HUES48 (cell line): ENCODE results near the gene ERF.
A peak's percentile ranks its signal among the peaks of the same experiment; 100 is the strongest.

Experiments used
- H3K27ac ChIP-seq: one replicate; pipeline ENCODE4 v1.7.0; 2013; ENCODE audit warnings: low read depth, low read length, inconsistent platforms
- H3K27me3 ChIP-seq: 2 replicates; pipeline ENCODE4 v1.6.1; 2013; ENCODE audit warnings: mild to moderate bottlenecking, low read length; ENCODE audit not compliant: control insufficient read depth, insufficient read depth
- H3K36me3 ChIP-seq: 2 replicates; pipeline ENCODE4 v1.6.1; 2013; ENCODE audit warnings: low read length; ENCODE audit not compliant: control insufficient read depth, insufficient read depth
- H3K4me1 ChIP-seq: 2 replicates; pipeline ENCODE4 v1.6.1; 2013; ENCODE audit warnings: mild to moderate bottlenecking, low read length; ENCODE audit not compliant: control insufficient read depth, insufficient read depth
- H3K4me3 ChIP-seq: 2 replicates; pipeline ENCODE4 v1.5.1; 2013; ENCODE audit warnings: mild to moderate bottlenecking, low read depth, low read length
- H3K9ac ChIP-seq: 2 replicates; pipeline ENCODE4 v1.6.1; 2013; ENCODE audit warnings: mild to moderate bottlenecking, low read depth, low read length, moderate library complexity
- H3K9me3 ChIP-seq: 2 replicates; pipeline ENCODE4 v1.6.1; 2013; ENCODE audit warnings: low read length; ENCODE audit not compliant: control insufficient read depth, insufficient read depth

Gene ERF

DNA sequence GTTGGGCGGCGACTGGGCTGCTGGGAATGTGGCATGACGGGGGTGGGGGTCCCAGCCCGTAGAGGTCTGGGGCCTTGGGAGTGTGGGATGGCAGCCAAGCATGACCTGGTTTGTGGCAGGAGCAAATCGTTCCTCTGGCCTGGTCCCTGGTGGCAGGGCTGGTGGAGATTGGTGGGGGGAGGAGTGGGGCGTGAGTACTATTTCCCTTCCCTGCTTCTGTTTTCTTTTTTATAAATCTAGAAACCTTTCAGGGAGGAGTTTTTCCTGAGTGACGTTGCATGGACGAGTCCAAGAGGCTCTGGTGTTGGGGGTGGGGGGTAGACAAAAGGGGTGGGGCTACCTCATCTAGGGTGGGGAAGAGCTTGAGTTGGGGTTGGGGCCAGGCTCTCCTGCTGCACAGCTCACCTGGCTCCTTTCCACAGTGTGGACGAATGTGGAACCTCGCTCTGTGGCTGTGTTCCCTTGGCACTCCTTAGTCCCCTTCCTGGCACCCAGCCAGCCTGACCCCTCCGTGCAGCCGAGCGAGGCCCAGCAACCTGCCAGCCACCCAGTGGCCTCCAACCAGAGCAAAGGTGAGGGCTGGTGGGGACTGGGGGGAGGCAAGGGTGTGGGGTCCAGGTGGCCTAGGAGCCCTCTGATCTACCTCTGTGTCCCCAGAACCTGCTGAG lies 31.6 kb upstream of the ERF start:
- H3K27ac ChIP-seq, result no peak overlapping the region
- H3K9me3 ChIP-seq, result no peaks in the 10 kb centered on the region
- no peak overlapping the region for H3K4me3 ChIP-seq
- no peaks in the 10 kb centered on the region for H3K27me3 ChIP-seq
- peaks cover 30% of the 10 kb centered on the region for H3K4me1 ChIP-seq
- peaks cover 43% of the 10 kb centered on the region for H3K36me3 ChIP-seq
- no peak overlapping the region for H3K9ac ChIP-seq

DNA sequence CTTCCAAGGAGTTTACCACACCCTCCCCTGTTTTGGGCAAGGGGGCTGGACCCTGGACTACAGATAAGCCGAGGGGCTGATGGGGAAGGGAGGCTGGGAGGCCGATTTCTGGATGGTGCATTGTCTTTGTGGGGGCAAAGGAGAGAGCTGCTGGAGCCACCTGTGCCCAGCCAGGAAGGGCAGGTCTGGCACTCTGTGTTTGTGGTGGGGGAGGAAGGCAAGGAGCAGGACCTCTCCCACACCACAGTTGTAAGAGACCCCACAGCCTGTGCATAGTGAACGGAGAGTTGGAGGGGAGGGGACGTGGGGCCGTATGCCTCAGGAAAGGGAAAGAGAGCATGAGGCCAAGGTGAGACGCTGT lies 31.0 kb upstream of the ERF start:
- peaks cover 40% of the 10 kb centered on the region for H3K36me3 ChIP-seq
- no peak overlapping the region for H3K4me3 ChIP-seq
- H3K4me1 ChIP-seq, result peaks cover 30% of the 10 kb centered on the region
- no peak overlapping the region for H3K27ac ChIP-seq
- H3K9ac ChIP-seq, result no peak overlapping the region
- no peaks in the 10 kb centered on the region for H3K27me3 ChIP-seq
- no peaks in the 10 kb centered on the region for H3K9me3 ChIP-seq

DNA sequence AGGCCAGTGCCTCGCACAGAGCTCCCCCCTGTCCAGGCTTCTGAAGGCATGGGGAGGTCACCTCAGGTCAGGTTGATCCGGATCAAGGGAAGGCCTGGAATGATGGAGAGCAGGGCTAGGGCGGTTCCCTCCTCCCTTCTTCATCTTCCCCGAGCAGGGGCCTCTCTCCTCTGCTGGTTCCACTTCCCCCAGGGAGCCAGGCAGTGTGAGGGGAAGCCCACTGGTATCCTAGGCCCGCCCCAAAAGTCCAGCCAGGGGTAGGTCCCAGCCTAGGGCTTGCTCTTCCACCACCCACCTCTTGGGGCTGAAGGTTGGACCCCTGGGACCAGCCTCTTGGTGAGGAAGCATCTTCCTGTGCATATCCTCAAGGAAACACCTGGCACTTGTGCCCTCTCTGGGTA lies 30.6 kb upstream of the ERF start:
- Histone ChIP-seq H3K9ac (no peak overlapping the region), H3K9me3 (no peaks in the 10 kb centered on the region), H3K27me3 (no peaks in the 10 kb centered on the region), H3K4me1 (peaks cover 29% of the 10 kb centered on the region), H3K4me3 (no peak overlapping the region), H3K36me3 (peaks cover 36% of the 10 kb centered on the region), H3K27ac (no peak overlapping the region)

DNA sequence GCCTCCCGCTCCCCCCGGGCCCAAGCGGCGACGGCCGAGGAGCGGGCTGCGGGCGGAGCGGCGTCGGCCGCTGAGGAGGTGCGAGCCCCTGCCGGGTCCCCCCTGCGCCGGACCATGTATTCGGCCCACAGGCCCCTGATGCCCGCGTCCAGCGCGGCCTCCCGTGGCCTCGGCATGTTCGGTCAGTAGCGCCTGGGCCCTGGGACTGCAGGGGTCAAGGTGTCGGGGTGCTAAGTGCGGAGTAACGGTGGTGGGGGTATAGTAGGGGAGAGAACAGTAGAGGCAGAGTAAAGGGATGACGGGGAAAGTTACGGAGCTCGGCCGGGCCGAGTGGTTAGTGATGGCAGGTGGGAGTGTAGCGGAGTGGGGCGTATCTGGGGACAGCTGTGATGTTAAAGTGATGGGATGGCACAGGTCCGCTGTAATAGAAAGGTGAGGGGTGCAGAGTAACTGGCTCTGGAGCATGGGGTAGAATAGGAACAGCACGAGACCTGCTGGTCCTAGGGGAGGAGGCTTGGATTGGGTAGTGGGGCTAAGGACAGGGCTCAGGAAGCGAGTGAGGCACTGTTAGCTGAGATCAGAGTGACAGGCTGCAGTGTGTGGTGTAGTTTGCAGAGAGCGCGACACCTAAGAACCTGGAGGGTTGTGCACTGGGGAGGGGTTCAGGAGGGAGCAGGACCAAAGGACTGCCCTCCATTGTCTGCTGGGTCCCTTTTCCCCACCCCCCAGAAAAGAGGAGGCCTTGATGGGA lies 29.8 kb upstream of the ERF start:
- no peaks in the 10 kb centered on the region for H3K27me3 ChIP-seq
- H3K9ac ChIP-seq, result no peak overlapping the region
- H3K4me1 ChIP-seq, result peaks cover 29% of the 10 kb centered on the region
- H3K27ac ChIP-seq, result no peak overlapping the region
- H3K9me3 ChIP-seq, result no peaks in the 10 kb centered on the region
- H3K36me3 ChIP-seq, result peaks cover 29% of the 10 kb centered on the region
- peak overlapping the region; percentile 76 for H3K4me3 ChIP-seq

DNA sequence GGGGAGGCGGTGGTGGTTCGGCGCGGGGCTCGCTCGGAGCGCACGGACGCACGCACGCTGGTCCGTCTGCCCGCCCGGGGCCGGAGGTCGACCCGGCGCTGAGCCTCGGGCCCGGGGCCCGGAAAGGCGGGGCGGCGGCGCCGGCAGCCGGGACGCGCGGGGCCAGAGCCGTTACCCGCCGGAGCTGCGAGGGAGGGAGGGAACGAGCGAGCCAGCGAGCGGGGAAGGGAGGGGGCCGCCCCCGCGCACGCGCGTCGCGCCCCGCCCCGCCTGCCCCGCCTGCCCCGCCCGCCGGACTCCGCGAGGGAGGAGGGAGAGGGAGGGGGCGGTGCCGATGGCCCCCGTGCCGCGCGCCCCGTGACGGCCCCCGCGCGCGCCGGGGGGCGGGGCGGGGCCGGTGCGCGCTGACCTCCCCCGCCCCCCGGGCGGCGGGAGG lies 29.2 kb upstream of the ERF start:
- H3K4me1 ChIP-seq, result peaks cover 35% of the 10 kb centered on the region
- H3K27me3 ChIP-seq, result no peaks in the 10 kb centered on the region
- H3K4me3 ChIP-seq, result peak overlapping the region; percentile 59; the same call in 1 of the 2 replicates
- H3K9ac ChIP-seq, result peak overlapping the region; percentile 58; the same call in 1 of the 2 replicates
- H3K9me3 ChIP-seq, result no peaks in the 10 kb centered on the region
- peak overlapping the region; percentile 84 for H3K27ac ChIP-seq
- peaks cover 22% of the 10 kb centered on the region for H3K36me3 ChIP-seq

DNA sequence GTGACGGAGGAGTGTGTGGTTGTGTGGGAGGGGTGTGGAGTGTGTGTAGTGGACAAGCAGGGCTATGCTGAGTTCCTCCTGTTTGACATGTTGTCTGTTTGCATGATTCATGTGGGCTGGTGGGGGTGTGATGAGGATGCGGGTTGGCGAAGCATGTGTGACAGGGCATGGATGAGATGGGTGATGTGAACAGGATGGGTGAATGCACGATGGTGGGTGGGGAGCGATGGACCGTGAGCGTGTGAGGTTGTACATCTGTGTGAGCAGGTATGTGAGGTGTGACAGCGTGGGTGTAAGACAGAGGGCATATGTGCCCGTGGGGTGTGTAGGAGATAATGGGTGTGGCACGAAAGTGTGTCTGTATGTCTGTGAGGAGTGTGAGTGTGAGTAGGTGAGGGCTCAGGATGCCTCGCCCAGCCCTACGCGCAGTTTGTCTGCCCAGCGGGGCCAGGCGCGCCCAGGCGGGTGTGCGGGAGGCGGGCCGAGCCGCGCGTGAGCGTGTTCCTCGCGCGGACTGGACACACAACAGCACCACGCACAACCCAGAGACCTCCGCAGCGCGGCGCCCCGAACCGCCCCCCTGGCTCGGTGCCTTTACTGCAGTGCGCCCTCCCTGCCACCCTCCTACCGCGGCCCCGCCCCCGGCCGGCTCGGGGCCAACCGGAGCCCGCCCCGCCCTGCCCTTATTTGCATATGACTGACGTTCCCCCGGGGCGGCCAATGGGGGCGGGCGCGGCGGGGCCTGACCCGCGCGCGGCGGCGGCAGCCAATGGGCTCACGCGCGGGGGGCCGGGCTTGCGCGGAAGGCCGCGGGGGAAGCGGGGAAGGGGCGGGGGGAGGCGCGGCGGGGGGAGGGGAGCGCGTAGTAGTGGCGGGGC lies 28.5 kb upstream of the ERF start:
- Histone ChIP-seq H3K4me1 (peaks cover 35% of the 10 kb centered on the region), H3K27ac (peak overlapping the region; percentile 84), H3K9ac (no peak overlapping the region)

DNA sequence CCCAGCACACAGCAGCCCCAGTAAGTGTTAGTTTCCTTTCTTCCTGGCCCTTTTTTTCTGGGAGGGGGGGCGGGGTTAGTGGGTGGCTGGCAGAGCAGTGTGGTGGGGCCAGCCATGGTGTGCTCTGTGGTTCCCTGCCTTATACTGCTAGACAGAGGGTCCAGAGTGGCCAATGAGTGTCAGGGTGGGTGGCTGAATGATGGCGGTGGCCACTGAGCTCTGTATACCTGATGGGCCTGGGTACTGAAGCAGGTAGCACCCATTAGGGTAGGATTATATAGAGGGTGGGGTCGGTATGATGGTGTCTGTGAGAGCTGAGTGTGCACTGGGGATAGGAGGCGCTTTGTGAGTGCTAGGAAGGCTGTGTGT lies 27.9 kb upstream of the ERF start:
- Histone ChIP-seq H3K27ac (peak overlapping the region; percentile 83), H3K9me3 (no peaks in the 10 kb centered on the region), H3K4me1 (peaks cover 35% of the 10 kb centered on the region), H3K4me3 (peak overlapping the region; percentile 66; the same call in 1 of the 2 replicates), H3K9ac (no peak overlapping the region), H3K36me3 (peaks cover 9% of the 10 kb centered on the region), H3K27me3 (no peaks in the 10 kb centered on the region)

More for the DNA sequence above, 28.5 kb upstream of the ERF start:
- H3K27me3 ChIP-seq, result no peaks in the 10 kb centered on the region
- H3K36me3 ChIP-seq, result peaks cover 15% of the 10 kb centered on the region
- H3K4me3 ChIP-seq, result peak overlapping the region; percentile 66
- H3K9me3 ChIP-seq, result no peaks in the 10 kb centered on the region

DNA sequence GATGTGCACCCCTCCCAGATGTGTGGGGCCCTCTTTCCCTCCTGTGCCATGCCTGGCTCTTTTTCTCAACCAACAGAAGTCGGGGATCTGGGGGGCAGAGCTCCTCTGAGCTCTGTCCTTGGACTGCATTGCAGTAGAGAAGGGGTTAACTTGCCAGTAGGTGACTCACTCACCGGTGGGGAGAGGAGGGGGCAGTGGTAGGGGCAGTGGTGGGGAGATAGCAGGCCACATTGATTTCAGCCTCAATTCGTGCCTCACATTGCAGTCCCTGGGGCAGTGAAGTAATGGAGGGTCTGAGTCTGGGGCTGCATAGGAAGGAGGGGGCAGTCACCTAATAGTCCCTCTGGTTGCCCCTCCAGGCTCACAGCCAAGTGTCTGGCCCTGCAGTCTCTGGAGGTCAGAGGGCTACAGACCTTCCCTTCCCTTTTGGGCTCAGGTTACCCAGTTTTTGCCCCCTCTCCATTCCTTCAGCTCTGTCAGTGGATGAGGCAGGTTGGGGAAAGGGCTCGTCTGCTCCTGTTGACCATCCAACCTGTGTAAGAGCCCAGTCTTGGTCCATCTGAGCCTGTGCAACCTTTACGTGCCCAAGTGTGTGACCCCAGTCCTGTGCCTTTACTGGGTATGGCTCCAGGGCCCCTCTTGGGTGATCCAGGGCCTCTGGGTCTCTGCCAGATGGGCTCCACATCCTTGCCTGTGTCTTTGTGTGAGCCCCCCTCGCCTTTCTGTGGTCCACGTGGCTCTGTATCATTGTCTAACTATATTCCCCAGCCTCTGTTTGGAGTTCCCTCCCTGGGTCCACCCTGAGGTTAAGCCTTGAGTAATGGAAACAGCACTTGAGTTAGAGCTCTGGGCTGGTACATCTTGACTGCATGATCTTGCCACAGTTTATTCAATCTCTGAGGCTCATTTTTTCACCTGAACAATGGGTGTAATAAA lies 27.2 kb upstream of the ERF start:
- H3K27ac ChIP-seq, result peak overlapping the region; percentile 83
- H3K27me3 ChIP-seq, result no peaks in the 10 kb centered on the region
- H3K4me1 ChIP-seq, result peaks cover 35% of the 10 kb centered on the region
- H3K9me3 ChIP-seq, result no peaks in the 10 kb centered on the region
- peaks cover 2% of the 10 kb centered on the region for H3K36me3 ChIP-seq
- peak overlapping the region; percentile 92 for H3K4me3 ChIP-seq
- H3K9ac ChIP-seq, result no peak overlapping the region

DNA sequence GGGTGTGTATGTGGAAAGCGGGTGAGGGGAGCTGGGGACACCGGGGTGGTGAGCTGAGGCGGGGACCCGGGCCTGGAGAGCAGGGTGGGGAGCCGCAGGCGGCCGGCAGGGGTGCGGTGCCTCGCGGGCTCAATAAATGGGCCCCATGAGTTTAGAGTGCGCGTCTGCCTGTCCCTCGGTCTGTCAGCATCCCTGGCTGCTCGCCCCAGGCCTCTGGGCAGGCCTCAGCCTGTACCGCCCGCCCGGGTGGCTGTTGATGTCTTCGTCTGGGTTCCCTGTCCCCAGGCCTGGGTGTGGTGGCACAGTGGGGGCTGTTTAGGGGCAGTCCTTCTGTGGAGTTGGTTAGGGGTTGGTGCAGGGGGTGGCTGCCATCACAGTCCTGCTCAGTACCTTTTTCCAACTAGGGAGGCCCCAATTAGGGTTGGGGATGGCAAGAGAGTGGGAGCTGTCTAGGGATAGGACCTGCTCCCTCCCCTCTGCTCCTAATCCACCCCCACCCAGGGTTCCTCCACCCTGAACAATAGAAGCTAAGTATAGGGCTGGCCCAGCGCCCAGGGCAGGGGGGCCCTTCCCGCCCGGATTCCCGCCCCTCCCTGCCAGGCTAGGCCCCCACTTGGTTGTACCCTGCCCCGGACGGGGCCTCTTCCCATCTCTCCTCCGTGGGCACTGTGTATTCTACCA lies 26.4 kb upstream of the ERF start:
- Histone ChIP-seq H3K4me1 (peaks cover 35% of the 10 kb centered on the region), H3K9ac (no peak overlapping the region), H3K27ac (peak overlapping the region; percentile 83)

DNA sequence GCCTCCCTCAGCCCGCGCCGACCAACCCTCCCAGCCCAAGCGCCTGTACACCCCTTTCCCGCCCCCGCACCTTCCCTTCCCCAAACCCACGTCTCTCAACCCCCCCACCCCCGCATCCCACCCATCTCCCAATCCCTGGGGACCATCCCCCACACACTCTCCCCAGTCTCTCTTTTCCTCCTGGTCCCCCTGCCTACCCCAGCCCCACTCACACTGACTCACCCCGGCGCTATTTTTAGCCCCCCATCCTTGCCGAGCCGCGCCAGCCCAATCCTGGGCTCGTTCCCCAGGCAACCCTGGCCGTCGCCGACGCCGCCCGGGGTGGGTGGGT lies 25.9 kb upstream of the ERF start:
- no peak overlapping the region for H3K9ac ChIP-seq

More for the DNA sequence above, 26.4 kb upstream of the ERF start:
- Histone ChIP-seq H3K9me3 (no peaks in the 10 kb centered on the region), H3K36me3 (peaks cover 3% of the 10 kb centered on the region; the same call in 1 of the 2 replicates), H3K4me3 (peak overlapping the region; percentile 92), H3K27me3 (no peaks in the 10 kb centered on the region)

More for the DNA sequence above, 25.9 kb upstream of the ERF start:
- H3K27me3 ChIP-seq, result no peaks in the 10 kb centered on the region
- H3K27ac ChIP-seq, result peak overlapping the region; percentile 83
- H3K4me3 ChIP-seq, result peak overlapping the region; percentile 92
- peaks cover 3% of the 10 kb centered on the region; the same call in 1 of the 2 replicates for H3K36me3 ChIP-seq
- H3K9me3 ChIP-seq, result no peaks in the 10 kb centered on the region
- H3K4me1 ChIP-seq, result peaks cover 35% of the 10 kb centered on the region
